ACHN (cell line): ENCODE measurements around the gene TTC9C.

Experiments
- DNase-seq: peaks from one replicate; pipeline ENCODE4 v3.0.0-alpha.2; 2015
- in situ Hi-C: cut with HindIII; loops from 2 replicates; pipeline ENCODE4 v1.10.0; 2017; ENCODE audit warnings: low sequenced_read_pairs, low pct_ligation_motif_present, low pct_unique_long_range_greater_than_20kb

TTC9C gene

GRCh38 chr11:62708392-62708791 is 19.9 kb upstream of the TTC9C start:
- DNase-seq: no peak
- in situ Hi-C loops: no loop called here

GRCh38 chr11:62708793-62709192 is 19.5 kb upstream of the TTC9C start:
- no peak for DNase-seq
- in situ Hi-C loops: no loop called here

- peak; percentile 95 for DNase-seq
- in situ Hi-C loops: no loop called here
Measured at GRCh38 chr11:62709247-62710000, 18.9 kb upstream of the TTC9C start.

GRCh38 chr11:62710001-62710345 is 18.3 kb upstream of the TTC9C start:
- in situ Hi-C loops: loop anchor here (5.0 kb wide), 1 partner anchor 38 kb away; the partner anchor contains the start of genes LBHD1 and UQCC3
- no peak for DNase-seq

GRCh38 chr11:62712276-62712812 is 15.9 kb upstream of the TTC9C start:
- in situ Hi-C loops: loop anchor here (5.0 kb wide), 1 partner anchor 40 kb away; the partner anchor contains the start of genes LBHD1 and UQCC3
- no peak for DNase-seq

GRCh38 chr11:62712861-62713260 is 15.4 kb upstream of the TTC9C start:
- in situ Hi-C loops: loop anchor here (5.0 kb wide), 1 partner anchor 41 kb away; the partner anchor contains the start of genes LBHD1 and UQCC3
- no peak for DNase-seq

GRCh38 chr11:62713343-62713742 is 14.9 kb upstream of the TTC9C start:
- in situ Hi-C loops: loop anchor here (5.0 kb wide), 1 partner anchor 41 kb away; the partner anchor contains the start of genes LBHD1 and UQCC3
- DNase-seq: peak; percentile 76

- DNase-seq: no peak
- in situ Hi-C loops: no loop called here
Measured at GRCh38 chr11:62715150-62716130, 12.8 kb upstream of the TTC9C start.

- in situ Hi-C loops: no loop called here
- DNase-seq: no peak
Measured at GRCh38 chr11:62716206-62716605, 12.1 kb upstream of the TTC9C start.

GRCh38 chr11:62716816-62717215 is 11.5 kb upstream of the TTC9C start:
- no peak for DNase-seq
- in situ Hi-C loops: no loop called here

GRCh38 chr11:62719302-62719978 is 8.8 kb upstream of the TTC9C start:
- in situ Hi-C loops: no loop called here

GRCh38 chr11:62721994-62722393 is 6.3 kb upstream of the TTC9C start:
- in situ Hi-C loops: no loop called here
- no peak for DNase-seq

More at GRCh38 chr11:62719302-62719978, 8.8 kb upstream of the TTC9C start:
- no peak for DNase-seq

- no peak for DNase-seq
- in situ Hi-C loops: no loop called here
Measured at GRCh38 chr11:62724171-62724570, 4.1 kb upstream of the TTC9C start.

- in situ Hi-C loops: no loop called here
- no peak for DNase-seq
Measured at GRCh38 chr11:62725646-62726045, 2.6 kb upstream of the TTC9C start.

- DNase-seq: no peak
- in situ Hi-C loops: no loop called here
Measured at GRCh38 chr11:62726156-62726914, 2.0 kb upstream of the TTC9C start.

- no peak for DNase-seq
- in situ Hi-C loops: no loop called here
Measured at GRCh38 chr11:62726915-62727164, 1.4 kb upstream of the TTC9C start.

- in situ Hi-C loops: no loop called here
Measured at GRCh38 chr11:62727165-62727871, 968 bp upstream of the TTC9C start, which contains the start of gene HNRNPUL2. TSS of gene HNRNPUL2 (minus strand) at chr11:62727457. CDS start at chr11:62727156, 301 bp downstream.

GRCh38 chr11:62727872-62728170 is 465 bp upstream of the TTC9C start:
- in situ Hi-C loops: no loop called here

More at GRCh38 chr11:62727165-62727871, 968 bp upstream of the TTC9C start, which contains the start of gene HNRNPUL2:
- peak; percentile 97 for DNase-seq

More at GRCh38 chr11:62727872-62728170, 465 bp upstream of the TTC9C start:
- DNase-seq: peak; percentile 96
